ENCODE results near the gene CCDC73. TPM values are rescaled to one million over a fixed set of nuclear protein-coding genes. Genes with fewer than 3 reads are reported as not detected.
A peak's percentile ranks its signal among the peaks of the same experiment; 100 is the strongest.
"Not testable (repeated sequence)": the region's sequence is repeated elsewhere in the genome, so short reads cannot be mapped to it uniquely, and the experiment has no call there.

CCDC73 gene
- total RNA-seq, 2 experiments from 2014 or later: not detected

GRCh38 chr11:32752001-32752400 lies 42.5 kb downstream of the CCDC73 start:
- Mint-ChIP-seq H3K36me3 (ENCODE audit: low read depth) (no peaks in the 10 kb centered on the region), H3K4me1 (ENCODE audit: low read depth) (no peaks in the 10 kb centered on the region), H3K9me3 (peaks cover 2% of the 10 kb centered on the region), H3K27ac (no peak overlapping the region), H3K27me3 (ENCODE audit: low read depth) (peaks cover 7% of the 10 kb centered on the region), H3K4me3 (no peak overlapping the region)
- no peak for DNase-seq
- CTCF ChIA-PET: no interaction called here
- intact Hi-C loops (cut with micrococcal nuclease): loop anchor here (5.0 kb wide), 1 partner anchor 40 kb away; the partner anchor contains the start of gene CCDC73

GRCh38 chr11:32751381-32751780 lies 43.1 kb downstream of the CCDC73 start:
- no peaks in the 10 kb centered on the region for H3K36me3 Mint-ChIP-seq (ENCODE audit: low read depth)
- intact Hi-C loops (cut with micrococcal nuclease): loop anchor here (5.0 kb wide), 1 partner anchor 41 kb away; the partner anchor contains the start of gene CCDC73
- CTCF ChIA-PET: no interaction called here
- no peak overlapping the region for H3K27ac Mint-ChIP-seq
- no peak for DNase-seq
- H3K4me3 Mint-ChIP-seq: no peak overlapping the region
- H3K27me3 Mint-ChIP-seq (ENCODE audit: low read depth): peaks cover 10% of the 10 kb centered on the region
- H3K4me1 Mint-ChIP-seq (ENCODE audit: low read depth): no peaks in the 10 kb centered on the region
- peaks cover 2% of the 10 kb centered on the region for H3K9me3 Mint-ChIP-seq

- intact Hi-C loops (cut with micrococcal nuclease): no loop called here
- Mint-ChIP-seq H3K9me3 (peaks cover 4% of the 10 kb centered on the region), H3K4me1 (ENCODE audit: low read depth) (no peaks in the 10 kb centered on the region), H3K27ac (no peak overlapping the region), H3K27me3 (ENCODE audit: low read depth) (peaks cover 10% of the 10 kb centered on the region), H3K4me3 (no peak overlapping the region), H3K36me3 (ENCODE audit: low read depth) (no peaks in the 10 kb centered on the region)
- DNase-seq: no peak
- CTCF ChIA-PET: interaction anchor here (1.5 kb wide), 1 partner anchor 16 kb away, joined by 3 read pairs; no protein-coding TSS in a partner anchor
Observed at GRCh38 chr11:32729976-32730375, 64.5 kb downstream of the CCDC73 start.

GRCh38 chr11:32723332-32723731 lies 71.1 kb downstream of the CCDC73 start:
- H3K4me3 Mint-ChIP-seq: no peak overlapping the region
- intact Hi-C loops (cut with micrococcal nuclease): no loop called here

GRCh38 chr11:32722255-32722654 lies 72.2 kb downstream of the CCDC73 start:
- intact Hi-C loops (cut with micrococcal nuclease): no loop called here

More at GRCh38 chr11:32723332-32723731, 71.1 kb downstream of the CCDC73 start:
- CTCF ChIA-PET: no interaction called here
- Mint-ChIP-seq H3K27me3 (ENCODE audit: low read depth) (no peaks in the 10 kb centered on the region), H3K27ac (no peak overlapping the region), H3K9me3 (no peaks in the 10 kb centered on the region), H3K4me1 (ENCODE audit: low read depth) (peaks cover 2% of the 10 kb centered on the region), H3K36me3 (ENCODE audit: low read depth) (no peaks in the 10 kb centered on the region)
- DNase-seq: no peak

GRCh38 chr11:32713496-32713895 lies 81.0 kb downstream of the CCDC73 start:
- DNase-seq: peak; percentile 23
- CTCF ChIA-PET: interaction anchor here (0.6 to 2.2 kb wide), 4 partner anchors 47 to 310 kb away, joined by 3 to 6 read pairs (median 4); no protein-coding TSS in a partner anchor
- no peaks in the 10 kb centered on the region for H3K36me3 Mint-ChIP-seq (ENCODE audit: low read depth)

More at GRCh38 chr11:32722255-32722654, 72.2 kb downstream of the CCDC73 start:
- H3K27ac Mint-ChIP-seq: no peak overlapping the region
- no peaks in the 10 kb centered on the region for H3K36me3 Mint-ChIP-seq (ENCODE audit: low read depth)
- H3K4me3 Mint-ChIP-seq: no peak overlapping the region
- peaks cover 2% of the 10 kb centered on the region for H3K4me1 Mint-ChIP-seq (ENCODE audit: low read depth)
- CTCF ChIA-PET: no interaction called here
- H3K9me3 Mint-ChIP-seq: no peaks in the 10 kb centered on the region
- DNase-seq: no peak
- no peaks in the 10 kb centered on the region for H3K27me3 Mint-ChIP-seq (ENCODE audit: low read depth)

GRCh38 chr11:32708978-32709377 lies 85.5 kb downstream of the CCDC73 start:
- H3K27ac Mint-ChIP-seq; H3K9me3 Mint-ChIP-seq; H3K36me3 Mint-ChIP-seq (ENCODE audit: low read depth); DNase-seq; intact Hi-C loops (cut with micrococcal nuclease); CTCF ChIA-PET; H3K4me3 Mint-ChIP-seq: not testable (repeated sequence)
- Mint-ChIP-seq H3K27me3 (ENCODE audit: low read depth) (peaks cover 24% of the 10 kb centered on the region), H3K4me1 (ENCODE audit: low read depth) (peaks cover 18% of the 10 kb centered on the region)

More at GRCh38 chr11:32713496-32713895, 81.0 kb downstream of the CCDC73 start:
- Mint-ChIP-seq H3K27ac (no peak overlapping the region), H3K4me3 (no peak overlapping the region), H3K27me3 (ENCODE audit: low read depth) (peaks cover 22% of the 10 kb centered on the region), H3K9me3 (no peaks in the 10 kb centered on the region), H3K4me1 (ENCODE audit: low read depth) (no peaks in the 10 kb centered on the region)
- intact Hi-C loops (cut with micrococcal nuclease): loop anchor here (1.0 to 2.0 kb wide), 3 partner anchors 80 to 352 kb away; no protein-coding TSS in a partner anchor

GRCh38 chr11:32706985-32707741 lies 87.3 kb downstream of the CCDC73 start:
- DNase-seq: no peak
- Mint-ChIP-seq H3K36me3 (ENCODE audit: low read depth) (no peaks in the 10 kb centered on the region), H3K4me3 (no peak overlapping the region), H3K4me1 (ENCODE audit: low read depth) (peaks cover 18% of the 10 kb centered on the region), H3K27me3 (ENCODE audit: low read depth) (peaks cover 22% of the 10 kb centered on the region), H3K9me3 (no peaks in the 10 kb centered on the region), H3K27ac (no peak overlapping the region)
- CTCF ChIA-PET: no interaction called here
- intact Hi-C loops (cut with micrococcal nuclease): loop anchor here (2.0 kb wide), 1 partner anchor 48 kb away; no protein-coding TSS in a partner anchor

GRCh38 chr11:32705309-32706033 lies 89.0 kb downstream of the CCDC73 start:
- Mint-ChIP-seq H3K4me3 (no peak overlapping the region), H3K27me3 (ENCODE audit: low read depth) (peaks cover 19% of the 10 kb centered on the region), H3K4me1 (ENCODE audit: low read depth) (peaks cover 18% of the 10 kb centered on the region), H3K27ac (no peak overlapping the region), H3K9me3 (no peaks in the 10 kb centered on the region), H3K36me3 (ENCODE audit: low read depth) (no peaks in the 10 kb centered on the region)
- CTCF ChIA-PET: interaction anchor here (0.6 to 1.0 kb wide), 3 partner anchors 8 to 903 kb away, joined by 3 read pairs; no protein-coding TSS in a partner anchor
- no peak for DNase-seq
- intact Hi-C loops (cut with micrococcal nuclease): loop anchor here (2.0 kb wide), 1 partner anchor 47 kb away; no protein-coding TSS in a partner anchor

GRCh38 chr11:32704775-32705174 lies 89.7 kb downstream of the CCDC73 start:
- Mint-ChIP-seq H3K27me3 (ENCODE audit: low read depth) (peaks cover 17% of the 10 kb centered on the region), H3K4me3 (no peak overlapping the region), H3K27ac (no peak overlapping the region), H3K36me3 (ENCODE audit: low read depth) (no peaks in the 10 kb centered on the region), H3K9me3 (no peaks in the 10 kb centered on the region), H3K4me1 (ENCODE audit: low read depth) (peaks cover 18% of the 10 kb centered on the region)
- no peak for DNase-seq
- CTCF ChIA-PET: no interaction called here
- intact Hi-C loops (cut with micrococcal nuclease): no loop called here

GRCh38 chr11:32704261-32704660 lies 90.2 kb downstream of the CCDC73 start:
- H3K27ac Mint-ChIP-seq: no peak overlapping the region
- no peak overlapping the region for H3K4me3 Mint-ChIP-seq
- no peaks in the 10 kb centered on the region for H3K36me3 Mint-ChIP-seq (ENCODE audit: low read depth)
- no peak for DNase-seq
- H3K27me3 Mint-ChIP-seq (ENCODE audit: low read depth): peaks cover 16% of the 10 kb centered on the region
- H3K9me3 Mint-ChIP-seq: no peaks in the 10 kb centered on the region
- peaks cover 18% of the 10 kb centered on the region for H3K4me1 Mint-ChIP-seq (ENCODE audit: low read depth)
- CTCF ChIA-PET: no interaction called here
- intact Hi-C loops (cut with micrococcal nuclease): no loop called here

GRCh38 chr11:32701616-32702015 lies 92.8 kb downstream of the CCDC73 start:
- no peak overlapping the region for H3K4me3 Mint-ChIP-seq
- CTCF ChIA-PET: interaction anchor here (0.5 kb wide), 1 partner anchor 711 kb away, joined by 3 read pairs; no protein-coding TSS in a partner anchor
- H3K9me3 Mint-ChIP-seq: no peaks in the 10 kb centered on the region
- peaks cover 6% of the 10 kb centered on the region for H3K4me1 Mint-ChIP-seq (ENCODE audit: low read depth)
- no peak overlapping the region for H3K27ac Mint-ChIP-seq
- intact Hi-C loops (cut with micrococcal nuclease): no loop called here
- no peaks in the 10 kb centered on the region for H3K36me3 Mint-ChIP-seq (ENCODE audit: low read depth)
- H3K27me3 Mint-ChIP-seq (ENCODE audit: low read depth): peaks cover 12% of the 10 kb centered on the region
- DNase-seq: no peak
